Measurements from ENCODE around the gene COP1. TPM values are rescaled to one million over a fixed set of nuclear protein-coding genes. Genes with fewer than 3 reads are reported as not detected.

COP1 gene
- total and polyA plus RNA-seq, 2 of the 8 experiments (the other 6 are each of a cell fraction or from before 2014, with no cell fraction given) = 26.2 to 44.9 TPM

DNA sequence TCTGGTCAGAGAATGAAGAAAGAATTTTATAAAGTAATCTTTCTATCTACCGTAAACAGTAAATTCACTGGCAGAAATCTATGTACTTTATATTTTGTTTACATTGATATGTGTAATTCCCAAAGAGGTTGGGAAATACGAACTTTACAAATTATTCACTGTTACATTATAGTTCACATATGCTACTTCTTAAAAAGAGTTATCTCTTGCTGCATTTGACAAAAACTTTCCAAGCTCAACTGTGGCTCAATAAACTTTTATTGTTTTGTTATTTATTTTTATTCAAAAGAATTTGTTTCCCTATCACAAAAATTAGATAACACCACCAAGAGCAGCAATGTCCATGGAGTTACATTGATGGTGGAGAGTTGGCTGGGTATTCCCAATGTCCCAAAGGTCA is 262.5 kb downstream of the COP1 start:
- Histone ChIP-seq H3K4ac (replicated peaks; ENCODE audit: insufficient read length, low read depth, low read length) (no peak overlapping the region), H2BK12ac (ENCODE audit: low read depth, low read length) (no peak overlapping the region), H3K9ac (replicated peaks in 1 of 4; ENCODE audit: extremely low read depth in 1 of 4, low read depth in 3 of 4, low read length in 3 of 4) (no peak overlapping the region), H3K4me2 (ENCODE audit: insufficient read depth in 1 of 2, low read depth in 2 of 2, low read length in 2 of 2) (no peak overlapping the region), H2AK5ac (ENCODE audit: low read depth, low read length) (no peak overlapping the region), H3K4me3 (ENCODE audit: extremely low read depth in 1 of 4, insufficient read depth in 2 of 4, low read depth in 3 of 4, low read length in 4 of 4) (no peak overlapping the region), H3K14ac (ENCODE audit: insufficient read length) (no peak overlapping the region), H3K18ac (ENCODE audit: extremely low read depth, low read length) (no peak overlapping the region), H3K4me1 (replicated peaks in 1 of 4; ENCODE audit: control insufficient read depth in 3 of 4, insufficient read depth in 4 of 4, low read length in 3 of 4) (no peaks in the 10 kb centered on the region), H3K36me3 (ENCODE audit: control insufficient read depth in 2 of 4, insufficient read depth in 4 of 4, low read length in 3 of 4) (peaks cover 0 to 9% (median 0%) of the 10 kb centered on the region in 4 experiments; a peak in 2 of 8 replicates), H3K56ac (replicated peaks; ENCODE audit: insufficient read length, low read depth, low read length) (no peak overlapping the region), H2BK5ac (ENCODE audit: low read depth, low read length) (no peak overlapping the region), H3K27me3 (replicated peaks in 1 of 4; ENCODE audit: control insufficient read depth in 3 of 4, extremely low read depth in 1 of 4, insufficient read depth in 3 of 4, low read length in 3 of 4) (no peaks in the 10 kb centered on the region), H4K5ac (ENCODE audit: insufficient read length, low read depth, low read length) (no peak overlapping the region), H3K23me2 (ENCODE audit: low read depth, low read length) (no peaks in the 10 kb centered on the region), H4K91ac (replicated peaks; ENCODE audit: insufficient read length, low read length) (no peak overlapping the region), H4K20me1 (replicated peaks in 1 of 2; ENCODE audit: control insufficient read depth in 1 of 2, insufficient read depth in 2 of 2, low read length in 2 of 2) (no peaks in the 10 kb centered on the region), H3K23ac (ENCODE audit: insufficient read length) (no peak overlapping the region), H3K79me1 (ENCODE audit: low read depth, low read length) (no peaks in the 10 kb centered on the region), H2AFZ (ENCODE audit: low read length) (no peak overlapping the region), H2BK15ac (ENCODE audit: low read length) (no peak overlapping the region), H3K79me2 (ENCODE audit: control insufficient read depth in 1 of 2, insufficient read depth in 2 of 2, low read length in 2 of 2) (no peaks in the 10 kb centered on the region), H3K27ac (ENCODE audit: low read depth, low read length) (no peak overlapping the region), H2BK20ac (ENCODE audit: low read length) (no peak overlapping the region), H2BK120ac (replicated peaks; ENCODE audit: low read depth, low read length) (no peak overlapping the region), H4K8ac (ENCODE audit: extremely low read depth, insufficient read depth, low read length) (no peak overlapping the region), H3K9me3 (ENCODE audit: insufficient read depth in 2 of 2, low read depth in 1 of 2, low read length in 1 of 2) (no peaks in the 10 kb centered on the region)
- TF ChIP-seq EP300 (IDR thresholded peaks at IDR 0.05; ENCODE audit: borderline replicate concordance in 1 of 2, low read depth in 2 of 2, low read length in 2 of 2) (no peak), JUN (IDR thresholded peaks at IDR 0.05; ENCODE audit: low read depth, low read length) (no peak), CEBPB (IDR thresholded peaks at IDR 0.05; ENCODE audit: low read depth, low read length) (no peak), MAFK (IDR thresholded peaks at IDR 0.05; ENCODE audit: low read depth, low read length) (no peak), EGR1 (IDR thresholded peaks at IDR 0.05; ENCODE audit: borderline replicate concordance, low read depth, low read length) (no peak), CREB1 (IDR thresholded peaks at IDR 0.05) (no peak)
- ChIA-PET CTCF (ENCODE audit: partially characterized antibody) (interaction anchor here (1.0 kb wide), 1 partner anchor 8 kb away, joined by 3 read pairs; no protein-coding TSS in a partner anchor), POLR2A (ENCODE audit: partially characterized antibody) (no interaction called here)
- DNase-seq (ENCODE audit: low read depth in 1 of 2, low spot score in 2 of 2) (no peak), FAIRE-seq (no peak)
- WGBS, 2 experiments (ENCODE audit: extremely low coverage in 1 of 2, insufficient coverage in 1 of 2, insufficient read length in 1 of 2, insufficient replicate concordance in 2 of 2, low coverage in 1 of 2, low lambda C conversion rate in 2 of 2, missing lambda C conversion rate in 1 of 2) = 85% methylated on average over 2 of the region's 2 CpGs; no CpG with 5 or more reads in 1 of the 2 experiments
